ENCODE data around the gene CAMK4.

DNA sequence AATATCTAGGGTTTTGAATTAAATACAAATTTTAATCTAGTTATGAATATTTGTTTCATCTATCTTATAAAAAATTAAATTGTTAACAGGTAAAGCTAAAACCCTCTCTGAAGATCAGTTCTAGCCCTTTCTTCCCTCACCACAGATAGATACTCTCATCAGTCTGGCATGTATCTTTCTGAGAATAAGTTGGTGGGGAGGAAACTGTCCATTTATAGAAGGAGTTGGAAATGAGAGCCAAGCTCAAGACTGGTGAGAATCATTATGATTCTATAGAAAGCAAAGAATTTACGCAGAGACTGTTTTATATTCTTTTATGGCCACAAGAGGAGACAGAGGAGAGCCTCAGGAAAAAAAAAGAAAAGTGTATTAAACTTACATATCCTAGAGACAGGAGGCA lies 229.1 kb downstream of the CAMK4 start:
- TF ChIP-seq, protein P1, sequence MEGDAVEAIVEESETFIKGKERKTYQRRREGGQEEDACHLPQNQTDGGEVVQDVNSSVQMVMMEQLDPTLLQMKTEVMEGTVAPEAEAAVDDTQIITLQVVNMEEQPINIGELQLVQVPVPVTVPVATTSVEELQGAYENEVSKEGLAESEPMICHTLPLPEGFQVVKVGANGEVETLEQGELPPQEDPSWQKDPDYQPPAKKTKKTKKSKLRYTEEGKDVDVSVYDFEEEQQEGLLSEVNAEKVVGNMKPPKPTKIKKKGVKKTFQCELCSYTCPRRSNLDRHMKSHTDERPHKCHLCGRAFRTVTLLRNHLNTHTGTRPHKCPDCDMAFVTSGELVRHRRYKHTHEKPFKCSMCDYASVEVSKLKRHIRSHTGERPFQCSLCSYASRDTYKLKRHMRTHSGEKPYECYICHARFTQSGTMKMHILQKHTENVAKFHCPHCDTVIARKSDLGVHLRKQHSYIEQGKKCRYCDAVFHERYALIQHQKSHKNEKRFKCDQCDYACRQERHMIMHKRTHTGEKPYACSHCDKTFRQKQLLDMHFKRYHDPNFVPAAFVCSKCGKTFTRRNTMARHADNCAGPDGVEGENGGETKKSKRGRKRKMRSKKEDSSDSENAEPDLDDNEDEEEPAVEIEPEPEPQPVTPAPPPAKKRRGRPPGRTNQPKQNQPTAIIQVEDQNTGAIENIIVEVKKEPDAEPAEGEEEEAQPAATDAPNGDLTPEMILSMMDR (IDR thresholded peaks at IDR 0.05), result no peak
- no peak for TF ChIP-seq EZH2 (IDR thresholded peaks at IDR 0.05)
